GM13976 (cell line): ENCODE data around the gene KCTD16.

ENCODE experiments used
- DNase-seq: peaks from one replicate; pipeline ENCODE4 v3.0.0; 2012; ENCODE audit warnings: low spot score
- CTCF ChIP-seq: IDR thresholded peaks from 2 replicates; pipeline ENCODE4 v1.5.1; 2012; ENCODE audit warnings: borderline replicate concordance, mild to moderate bottlenecking; ENCODE audit not compliant: insufficient read depth; ENCODE audit errors: extremely low read depth, missing control alignments, control extremely low read depth
- in situ Hi-C: fragments of 300-500 bp; cut with MboI; formaldehyde crosslinking; loops from one replicate; pipeline ENCODE4 v1.12.0; 2022; ENCODE audit warnings: low sequenced_read_pairs, mixed read lengths, inconsistent platforms; ENCODE audit not compliant: unreplicated experiment

The KCTD16 gene

GRCh38 chr5:144236499-144236898, 65.8 kb downstream of the KCTD16 start:
- no peak for TF ChIP-seq CTCF
- DNase-seq: no peak
- in situ Hi-C loops: no loop called here

- in situ Hi-C loops: no loop called here
- TF ChIP-seq CTCF: no peak
- DNase-seq: no peak
These were observed 67.2 kb downstream of the KCTD16 start for GRCh38 chr5:144237851-144238250.

GRCh38 chr5:144247131-144247530, 76.5 kb downstream of the KCTD16 start:
- in situ Hi-C loops: no loop called here
- TF ChIP-seq CTCF: no peak
- DNase-seq: no peak

GRCh38 chr5:144248015-144248414, 77.3 kb downstream of the KCTD16 start:
- no peak for DNase-seq
- no peak for TF ChIP-seq CTCF
- in situ Hi-C loops: no loop called here

- no peak for DNase-seq
- TF ChIP-seq CTCF: no peak
- in situ Hi-C loops: no loop called here
These were observed 79.2 kb downstream of the KCTD16 start for GRCh38 chr5:144249755-144250464.

- TF ChIP-seq CTCF: no peak
- DNase-seq: no peak
- in situ Hi-C loops: no loop called here
These were observed 83.9 kb downstream of the KCTD16 start for GRCh38 chr5:144254552-144254951.

GRCh38 chr5:144260121-144260520, 89.4 kb downstream of the KCTD16 start:
- TF ChIP-seq CTCF: no peak
- in situ Hi-C loops: no loop called here
- no peak for DNase-seq
